SK-N-SH treated with all-trans-retinoic acid at 6 μM for 48 hours (cell line): ENCODE measurements around the gene GRK3.

Experiments
- PATZ1 ChIP-seq: fragments of 250-450 bp; sonication (Bioruptor Pico); IDR thresholded peaks from 2 replicates; pipeline ENCODE4 v1.8.0; 2020; ENCODE audit warnings: mild to moderate bottlenecking, moderate library complexity, borderline replicate concordance
- PPARA ChIP-seq: fragments of 250-450 bp; sonication (Bioruptor Pico); IDR thresholded peaks from 2 replicates; pipeline ENCODE4 v1.5.0; 2020; ENCODE audit warnings: mild to moderate bottlenecking, borderline replicate concordance
- TOX ChIP-seq: fragments of 250-450 bp; sonication (Bioruptor Pico); IDR thresholded peaks from 2 replicates; pipeline ENCODE4 v1.8.0; 2021; ENCODE audit warnings: mild to moderate bottlenecking, moderate library complexity, borderline replicate concordance
- ZFP3 ChIP-seq: fragments of 250-450 bp; sonication (Bioruptor Pico); IDR thresholded peaks from 2 replicates; pipeline ENCODE4 v1.5.0; 2020; ENCODE audit warnings: mild to moderate bottlenecking, moderate library complexity

GRCh38 chr22:25636323-25636722, 71.8 kb downstream of the GRK3 start:
- TF ChIP-seq PATZ1 (CRISPR knock-in tag) (no peak), PPARA (no peak), ZFP3 (CRISPR knock-in tag) (no peak), TOX (no peak)
